Posterior vena cava (tissue), 2 donors: ENCODE measurements around the gene SPOCK2. TPM values are rescaled to one million over a fixed set of nuclear protein-coding genes. Genes with fewer than 3 reads are reported as not detected.
"Not testable (repeated sequence)": the region's sequence is repeated elsewhere in the genome, so short reads cannot be mapped to it uniquely, and the experiment has no call there.

Experiments
- DNase-seq: peaks from one replicate; pipeline ENCODE4 v3.0.0-alpha.2; 2020; ENCODE audit warnings: low spot score
- intact Hi-C, 2 donors: fragments of 100-400 bp; cut with DNase I; formaldehyde crosslinking; loops; one replicate each; pipeline versions ENCODE4 v1.14.1 to v1.14.2; 2022 to 2023
- total RNA-seq, 2 donors: library from RNA; stranded (reverse); fragmentation: NEBNext Ultra II Directional; extraction: Animal tissue kit (Norgen Biotek cat#: 25700); gene quantifications; one replicate each; pipeline ENCODE4 v1.2.1, GENCODE V29; 2021
- donor health status: DM: yes; HTN: yes; CAD: no.
- donor health status: DM: yes; HTN: yes; CAD: no.

Gene SPOCK2
- total RNA-seq, 2 donors from 2014 or later: 2.4 to 4.5 TPM

- no peak for DNase-seq
- intact Hi-C loops: no loop called here
Observed at GRCh38 chr10:72110673-72111401, 22.5 kb upstream of the SPOCK2 start.

- no peak for DNase-seq
- intact Hi-C loops: no loop called here
Observed at GRCh38 chr10:72109636-72110157, 21.3 kb upstream of the SPOCK2 start.

DNA sequence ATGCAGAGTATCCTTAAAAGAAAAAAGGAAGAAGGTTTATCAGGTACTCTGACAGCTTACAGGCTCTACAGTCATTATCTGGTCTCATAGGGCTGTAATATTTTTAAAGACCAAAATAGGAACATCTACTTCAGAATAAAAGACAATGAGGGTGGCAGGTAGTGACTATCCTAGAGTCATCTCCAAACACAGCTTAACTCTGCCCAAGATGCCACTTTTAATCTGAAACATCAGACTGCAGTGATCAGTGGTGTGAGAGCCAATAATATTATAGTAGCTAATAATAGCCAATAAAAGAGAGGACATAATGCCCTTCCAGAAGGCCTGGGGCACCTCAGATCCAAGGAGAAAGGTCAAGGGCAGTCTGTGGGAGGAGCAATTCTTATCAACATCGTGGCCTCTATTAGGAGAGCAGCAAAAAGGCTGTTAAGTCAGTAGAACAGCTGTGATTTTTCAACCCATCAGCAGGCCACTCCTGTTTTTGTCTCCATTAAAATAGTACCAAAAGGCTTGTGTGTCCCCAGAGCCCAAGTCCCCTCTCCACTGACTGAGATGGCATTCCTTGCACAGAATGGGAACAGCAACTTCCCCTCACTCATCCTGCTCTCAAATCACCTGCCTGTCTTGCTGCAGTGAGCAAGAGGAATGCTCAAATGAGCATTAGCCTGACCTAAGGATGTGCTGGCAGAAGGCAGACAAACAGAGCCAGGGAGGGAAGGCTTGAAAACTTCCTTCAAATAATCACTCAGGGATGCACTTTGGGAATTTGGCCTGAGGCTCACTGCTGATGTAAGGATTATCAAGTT is 20.7 kb upstream of the SPOCK2 start:
- no peak for DNase-seq
- intact Hi-C loops: no loop called here

DNA sequence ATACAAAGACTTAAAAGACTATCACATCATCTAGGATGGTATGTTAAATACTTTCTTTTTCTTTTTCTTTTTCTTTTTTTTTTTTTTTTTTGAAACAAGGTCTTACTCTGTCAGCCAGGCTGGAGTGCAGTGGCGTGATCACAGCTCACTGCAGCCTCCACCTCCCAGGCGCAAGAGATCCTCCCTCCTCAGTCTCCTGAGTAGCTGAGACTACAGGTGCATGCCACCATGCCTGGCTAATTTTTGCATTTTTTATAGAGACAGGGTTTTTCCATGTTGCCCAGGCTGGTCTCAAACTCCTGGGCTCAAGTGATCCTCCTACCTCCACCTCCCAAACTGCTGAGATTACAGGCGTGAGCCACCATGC is 19.6 kb upstream of the SPOCK2 start:
- DNase-seq, intact Hi-C loops: not testable (repeated sequence)

DNA sequence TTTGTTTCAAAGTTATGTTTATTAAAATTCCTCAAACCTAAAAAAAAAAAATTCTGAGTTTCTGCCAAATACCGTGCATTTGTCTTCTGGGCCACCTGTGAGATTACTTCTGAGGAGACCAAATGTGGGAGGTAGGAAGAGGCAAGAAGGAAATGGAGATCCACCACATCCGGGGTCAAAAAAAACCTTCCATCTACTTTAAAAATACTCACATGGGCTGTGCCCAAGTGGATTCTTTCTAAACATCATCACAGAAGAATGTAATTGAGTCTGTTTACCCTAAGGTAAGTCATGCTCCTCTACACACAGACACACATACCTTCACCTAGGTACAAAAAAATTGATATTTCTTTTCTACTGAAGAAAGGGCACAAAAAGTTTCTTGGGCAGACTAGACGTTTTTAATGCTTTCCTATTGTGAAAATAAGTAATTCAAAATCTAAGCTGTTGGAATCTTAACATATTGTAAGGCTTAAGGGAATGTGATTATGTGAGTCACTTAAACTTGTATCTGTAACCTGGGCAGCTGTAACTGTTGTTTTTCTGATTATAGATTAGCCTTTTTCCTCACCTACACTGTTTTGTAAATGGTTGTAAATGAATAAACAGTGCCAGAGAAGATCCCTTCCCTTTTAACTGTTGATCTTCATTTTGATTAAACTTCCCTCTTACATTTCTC is 19.1 kb upstream of the SPOCK2 start:
- intact Hi-C loops: no loop called here
- DNase-seq: no peak

- intact Hi-C loops: no loop called here
- DNase-seq: no peak
Observed at GRCh38 chr10:72106896-72107295, 18.5 kb upstream of the SPOCK2 start.

DNA sequence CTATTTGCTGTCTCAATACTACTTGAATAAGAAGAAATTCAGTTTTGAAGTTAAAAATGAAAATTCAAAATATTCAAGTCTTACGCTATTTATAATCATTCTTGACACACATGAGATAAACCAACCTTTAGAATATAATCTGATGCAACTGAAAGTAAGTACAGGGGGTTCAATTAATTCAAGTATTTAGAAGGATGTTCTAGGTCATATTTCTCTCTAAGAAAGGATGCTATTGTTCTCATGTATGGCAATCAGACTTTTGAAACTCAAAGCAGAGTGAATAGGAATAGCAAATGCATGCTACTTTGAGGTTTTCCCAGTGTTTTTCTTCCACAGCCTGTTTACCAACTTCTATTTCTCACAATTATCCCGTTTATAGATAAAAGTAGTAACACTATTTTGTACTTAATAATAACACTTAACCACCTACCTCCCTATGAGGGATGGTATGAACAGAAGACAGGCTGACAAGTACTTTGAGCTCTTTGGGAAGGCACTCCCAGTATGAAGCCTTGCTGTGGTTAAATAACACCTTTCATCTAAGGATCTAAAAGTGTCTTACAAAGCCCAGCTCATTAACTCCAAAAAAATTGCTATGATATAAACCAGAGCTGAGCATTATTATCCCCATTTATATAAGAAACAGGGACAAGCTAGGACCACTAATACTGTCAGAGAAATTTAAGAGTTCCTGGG is 18.0 kb upstream of the SPOCK2 start:
- intact Hi-C loops: no loop called here

GRCh38 chr10:72105710-72106109 is 17.4 kb upstream of the SPOCK2 start:
- intact Hi-C loops: no loop called here

More for the DNA sequence above, 18.0 kb upstream of the SPOCK2 start:
- DNase-seq: no peak

GRCh38 chr10:72105098-72105475 is 16.7 kb upstream of the SPOCK2 start:
- no peak for DNase-seq
- intact Hi-C loops: no loop called here

More at GRCh38 chr10:72105710-72106109, 17.4 kb upstream of the SPOCK2 start:
- DNase-seq: no peak

DNA sequence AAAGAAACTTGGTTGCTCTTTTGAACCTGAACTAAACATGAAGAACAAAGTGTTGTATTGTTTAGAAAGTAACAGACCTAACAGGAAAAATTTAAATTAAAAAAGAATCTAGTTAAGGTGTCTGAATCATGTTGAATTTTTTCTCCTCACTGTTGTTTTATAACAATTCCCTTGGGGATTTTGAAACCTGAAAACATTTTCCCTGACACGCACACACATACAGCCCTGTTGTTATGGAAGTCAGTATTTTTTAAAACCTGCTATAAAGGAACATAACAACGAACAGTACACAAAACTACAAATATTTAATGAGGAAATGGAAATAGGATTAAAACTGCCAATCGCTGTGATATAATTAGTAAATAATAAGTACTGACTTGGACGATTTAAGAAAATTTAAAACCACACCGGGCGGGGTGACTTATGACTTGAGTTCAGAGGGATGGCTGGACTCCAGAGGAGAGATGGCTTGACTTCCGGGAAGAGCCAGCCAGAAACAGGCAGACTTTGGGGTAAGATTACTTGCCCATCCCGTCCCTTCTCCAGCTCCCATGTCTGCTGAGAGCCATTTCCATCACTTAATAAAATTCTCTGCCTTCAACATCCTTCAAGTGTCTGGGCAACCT is 16.2 kb upstream of the SPOCK2 start:
- intact Hi-C loops: no loop called here
- DNase-seq: no peak

GRCh38 chr10:72099600-72099921 is 11.2 kb upstream of the SPOCK2 start:
- intact Hi-C loops: no loop called here
- DNase-seq: no peak

DNA sequence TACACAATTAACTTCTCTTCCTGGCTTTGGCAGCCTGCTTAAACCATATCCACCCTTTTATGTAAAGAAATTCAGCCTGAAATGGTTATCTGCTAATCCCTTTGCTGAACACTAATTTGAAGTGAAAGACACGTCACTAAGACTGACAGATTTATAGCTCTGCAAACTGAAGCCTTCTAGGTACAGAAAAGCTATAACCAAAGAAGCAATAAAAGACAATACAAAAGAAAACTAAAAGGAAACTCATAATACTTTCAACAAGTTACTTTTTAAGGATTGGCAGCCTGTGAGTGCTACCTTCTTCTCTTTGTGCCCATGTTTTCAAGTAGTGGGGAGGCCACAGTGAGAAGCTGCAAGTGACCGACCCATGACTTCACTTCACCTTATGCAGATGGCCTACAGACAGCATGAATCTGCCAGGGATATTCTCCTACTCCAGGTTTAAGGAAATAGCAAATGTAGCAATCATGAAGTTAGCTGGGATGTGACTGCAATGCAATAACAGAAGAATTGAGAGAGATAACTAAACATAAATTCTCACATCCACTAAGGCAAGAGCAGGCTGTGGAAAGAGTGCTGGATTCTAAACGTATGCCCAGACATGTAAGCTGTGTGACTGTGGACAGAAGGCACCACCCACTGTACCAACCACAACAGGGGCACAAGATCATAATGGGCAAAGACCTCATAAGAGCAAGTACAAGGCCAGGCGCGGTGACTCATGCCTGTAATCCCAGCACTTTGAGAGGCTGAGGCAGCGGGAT is 10.7 kb upstream of the SPOCK2 start:
- no peak for DNase-seq
- intact Hi-C loops: no loop called here

DNA sequence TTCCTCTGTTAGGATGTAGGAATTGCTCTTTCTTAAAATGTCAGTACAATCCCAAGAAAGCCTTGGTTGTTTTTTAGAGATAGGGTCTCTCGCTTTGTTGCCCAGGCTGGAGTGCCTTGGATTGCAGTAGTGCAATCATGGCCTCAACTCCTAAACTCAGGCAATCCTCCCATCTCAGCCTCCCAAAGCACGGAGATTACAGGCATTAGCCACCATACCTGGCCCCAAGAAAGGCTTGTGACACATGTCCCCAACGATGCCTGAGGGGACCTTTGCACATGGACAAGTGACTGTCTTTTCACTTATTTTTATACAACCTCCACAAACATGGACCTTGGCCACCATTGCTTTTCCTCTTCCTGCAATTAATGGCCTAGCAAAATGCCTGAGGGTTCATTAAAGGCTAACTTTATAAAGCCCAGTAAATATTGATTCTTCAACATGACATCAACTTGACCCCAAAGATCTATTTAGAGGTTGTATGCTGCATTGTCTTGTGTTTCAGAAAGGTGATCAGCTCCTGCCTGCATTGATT is 10.0 kb upstream of the SPOCK2 start:
- intact Hi-C loops: no loop called here
- DNase-seq: no peak

DNA sequence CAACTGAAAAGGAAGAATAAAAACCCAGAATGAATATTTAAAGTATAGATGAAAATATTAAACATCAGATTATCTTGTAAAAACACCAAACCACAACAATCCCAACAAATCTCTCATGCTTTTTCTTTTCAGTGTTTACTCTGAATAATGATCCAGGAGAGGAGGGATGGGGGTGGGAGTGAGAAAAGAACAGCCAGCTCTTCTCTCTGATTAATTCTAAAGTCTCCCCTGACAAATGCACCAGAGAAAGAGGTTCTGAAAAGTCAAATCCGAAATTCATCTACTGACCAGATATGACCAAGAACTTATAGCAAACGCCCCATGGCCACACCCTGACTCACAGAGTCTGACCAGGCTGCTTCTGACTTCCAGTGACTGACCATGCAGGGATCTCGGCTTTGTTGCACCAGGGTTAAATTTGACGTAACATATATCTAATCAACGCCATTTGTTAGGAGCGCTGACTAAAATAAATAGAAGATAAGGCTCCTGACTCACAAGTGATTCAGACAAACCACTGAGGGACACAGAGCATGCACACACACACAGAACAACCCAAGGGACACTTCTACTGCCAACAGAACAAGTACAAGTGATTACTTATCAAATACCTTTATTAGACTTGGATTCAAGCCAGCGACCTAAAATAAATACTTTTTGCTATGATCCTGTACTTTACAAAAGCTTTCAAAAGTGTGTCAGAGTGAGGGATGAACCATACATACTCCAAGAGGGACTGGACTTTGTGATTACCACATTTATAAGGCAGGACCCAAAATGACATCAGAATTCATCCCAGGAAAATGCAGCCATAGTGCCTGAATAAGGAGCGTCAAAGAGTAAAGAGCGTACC is 9.3 kb upstream of the SPOCK2 start:
- intact Hi-C loops: no loop called here
- DNase-seq: no peak

DNA sequence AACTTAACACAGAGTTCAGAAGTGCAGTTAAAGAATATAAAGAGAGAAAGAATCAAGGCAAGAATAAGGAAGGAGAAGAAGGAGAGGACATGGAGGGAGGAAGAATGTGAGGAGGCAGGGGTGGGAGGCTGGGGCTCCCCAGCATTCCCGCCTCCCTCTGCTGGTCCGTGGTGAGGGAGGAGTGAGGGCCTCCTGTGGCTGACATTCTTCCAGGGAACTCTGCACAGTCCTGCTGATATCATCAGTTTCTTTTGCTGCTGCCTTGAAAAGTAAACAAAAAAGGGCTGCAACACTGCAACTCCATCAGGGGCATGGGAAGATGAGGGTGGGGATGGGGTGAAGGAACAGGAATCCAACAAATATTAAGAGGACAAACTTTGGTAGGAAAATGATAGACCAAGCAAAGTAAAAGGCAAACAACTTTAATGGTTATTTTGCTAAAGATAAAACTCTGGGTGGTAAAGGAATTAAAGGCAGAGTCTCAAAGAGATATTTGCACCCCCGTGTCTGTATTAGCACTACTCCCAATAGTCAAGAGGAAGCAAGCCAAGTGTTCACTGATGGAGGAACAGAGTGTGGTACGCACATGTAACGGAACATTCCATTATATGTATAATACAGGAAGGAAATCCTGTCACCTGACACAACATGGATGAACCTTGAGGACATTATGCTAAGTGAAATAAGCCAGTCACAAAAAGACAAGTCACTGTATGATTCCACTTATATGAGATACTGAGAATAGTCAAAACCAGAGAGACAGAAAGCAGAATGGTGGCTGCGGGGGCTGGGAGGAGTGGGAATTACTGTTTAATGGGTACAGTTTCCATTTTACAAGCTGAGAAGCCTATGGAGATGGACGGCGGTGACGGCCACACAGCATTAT is 8.0 kb upstream of the SPOCK2 start:
- DNase-seq: no peak
- intact Hi-C loops: no loop called here

DNA sequence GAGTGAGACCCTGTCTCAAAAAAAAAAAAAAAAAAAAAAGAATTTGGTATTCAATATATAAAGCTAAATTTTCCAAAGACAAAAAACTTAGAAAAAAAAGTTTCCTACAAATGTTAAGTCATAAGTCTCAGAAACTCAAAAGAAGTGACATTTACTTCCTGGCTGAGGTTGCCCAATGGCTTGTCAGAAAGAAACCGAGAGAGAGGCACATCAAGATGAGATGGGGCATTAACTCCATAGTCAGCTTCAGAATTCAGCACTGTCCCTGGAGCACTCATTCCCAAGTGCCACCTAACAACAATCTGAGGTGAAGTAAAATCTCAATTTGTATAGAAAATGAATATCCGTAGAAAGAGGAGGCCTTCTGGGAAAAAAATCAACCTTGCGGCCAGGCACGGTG is 6.8 kb upstream of the SPOCK2 start:
- intact Hi-C loops: no loop called here
- no peak for DNase-seq
